Measurements from ENCODE around the gene MPL.

Gene MPL

DNA sequence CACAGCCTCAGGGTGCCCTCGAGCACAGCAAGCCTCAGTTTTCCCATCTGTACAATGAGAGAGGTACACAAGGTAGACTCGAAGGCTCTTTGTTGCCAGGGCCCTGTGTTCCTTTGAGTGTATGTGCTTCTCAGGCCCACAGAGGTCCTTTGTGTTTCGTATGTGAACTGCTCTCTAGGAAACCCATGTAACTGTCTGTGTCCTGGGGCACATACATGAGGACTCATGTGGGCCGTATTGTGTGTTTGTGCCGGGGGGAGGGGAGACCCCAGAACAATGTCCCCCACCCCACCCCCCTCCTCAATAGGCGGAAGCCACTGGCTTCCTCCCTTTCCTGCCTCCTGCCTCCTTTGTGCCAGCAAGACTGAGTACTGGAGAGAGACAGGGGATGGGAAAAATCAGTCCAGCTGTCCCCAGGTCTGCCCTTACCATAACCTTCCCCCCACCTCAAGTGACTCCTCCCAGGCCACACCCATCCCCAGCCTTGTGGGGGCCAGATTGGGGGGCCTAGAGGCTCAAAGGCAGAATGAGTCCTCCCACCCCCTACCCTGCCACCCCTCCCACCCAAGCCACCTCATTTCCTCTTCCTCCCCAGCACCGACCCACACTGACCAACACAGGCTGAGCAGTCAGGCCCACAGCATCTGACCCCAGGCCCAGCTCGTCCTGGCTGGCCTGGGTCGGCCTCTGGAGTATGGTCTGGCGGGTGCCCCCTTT, 37.1 kb upstream of the MPL start, which contains the start of gene TIE1:
Gene TIE1 (plus strand): TSS at position 605 of the 717 bp plus-strand sequence. CDS start 90 bp downstream, at position 695.
- no peaks in the 10 kb centered on the region for H3K27me3 ChIP-seq
- TF ChIP-seq, protein P1, sequence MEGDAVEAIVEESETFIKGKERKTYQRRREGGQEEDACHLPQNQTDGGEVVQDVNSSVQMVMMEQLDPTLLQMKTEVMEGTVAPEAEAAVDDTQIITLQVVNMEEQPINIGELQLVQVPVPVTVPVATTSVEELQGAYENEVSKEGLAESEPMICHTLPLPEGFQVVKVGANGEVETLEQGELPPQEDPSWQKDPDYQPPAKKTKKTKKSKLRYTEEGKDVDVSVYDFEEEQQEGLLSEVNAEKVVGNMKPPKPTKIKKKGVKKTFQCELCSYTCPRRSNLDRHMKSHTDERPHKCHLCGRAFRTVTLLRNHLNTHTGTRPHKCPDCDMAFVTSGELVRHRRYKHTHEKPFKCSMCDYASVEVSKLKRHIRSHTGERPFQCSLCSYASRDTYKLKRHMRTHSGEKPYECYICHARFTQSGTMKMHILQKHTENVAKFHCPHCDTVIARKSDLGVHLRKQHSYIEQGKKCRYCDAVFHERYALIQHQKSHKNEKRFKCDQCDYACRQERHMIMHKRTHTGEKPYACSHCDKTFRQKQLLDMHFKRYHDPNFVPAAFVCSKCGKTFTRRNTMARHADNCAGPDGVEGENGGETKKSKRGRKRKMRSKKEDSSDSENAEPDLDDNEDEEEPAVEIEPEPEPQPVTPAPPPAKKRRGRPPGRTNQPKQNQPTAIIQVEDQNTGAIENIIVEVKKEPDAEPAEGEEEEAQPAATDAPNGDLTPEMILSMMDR (IDR thresholded peaks at IDR 0.05; ENCODE audit: low read depth, low read length) = no peak
- DNase-seq = no peak
- no peak within 1 kb of the TSS for H3K4me3 ChIP-seq (ENCODE audit: low read depth, low read length)
- no peaks in the 10 kb centered on the region for H3K4me1 ChIP-seq
- H3K36me3 ChIP-seq = no peaks in the 10 kb centered on the region
- no peaks in the 10 kb centered on the region for H3K9me3 ChIP-seq

DNA sequence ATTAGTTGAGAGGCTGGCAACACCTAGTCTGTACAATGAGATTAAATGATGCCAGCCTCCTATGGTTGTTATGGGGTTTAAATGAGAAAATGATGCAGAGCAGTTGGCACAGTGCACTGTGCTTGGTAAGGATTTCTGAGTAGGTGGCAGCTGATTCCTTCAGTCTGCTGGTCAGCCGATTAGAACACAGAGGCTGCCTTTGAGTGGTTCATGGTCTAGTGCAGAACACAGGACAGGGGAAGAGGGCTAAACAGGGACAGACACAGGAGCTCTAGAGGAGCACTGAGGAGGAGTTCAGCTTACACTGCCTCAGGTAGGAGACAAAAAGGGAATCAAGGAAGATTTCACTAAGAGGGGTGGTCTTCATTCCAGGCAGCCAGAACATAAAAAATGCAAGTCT, 35.4 kb upstream of the MPL start:
- no peak overlapping the region for H3K4me3 ChIP-seq (ENCODE audit: low read depth, low read length)
- no peaks in the 10 kb centered on the region for H3K4me1 ChIP-seq
- TF ChIP-seq, protein P1 (IDR thresholded peaks at IDR 0.05; ENCODE audit: low read depth, low read length) = no peak
- no peak for DNase-seq
- no peaks in the 10 kb centered on the region for H3K9me3 ChIP-seq
- H3K27me3 ChIP-seq = no peaks in the 10 kb centered on the region
- no peaks in the 10 kb centered on the region for H3K36me3 ChIP-seq

DNA sequence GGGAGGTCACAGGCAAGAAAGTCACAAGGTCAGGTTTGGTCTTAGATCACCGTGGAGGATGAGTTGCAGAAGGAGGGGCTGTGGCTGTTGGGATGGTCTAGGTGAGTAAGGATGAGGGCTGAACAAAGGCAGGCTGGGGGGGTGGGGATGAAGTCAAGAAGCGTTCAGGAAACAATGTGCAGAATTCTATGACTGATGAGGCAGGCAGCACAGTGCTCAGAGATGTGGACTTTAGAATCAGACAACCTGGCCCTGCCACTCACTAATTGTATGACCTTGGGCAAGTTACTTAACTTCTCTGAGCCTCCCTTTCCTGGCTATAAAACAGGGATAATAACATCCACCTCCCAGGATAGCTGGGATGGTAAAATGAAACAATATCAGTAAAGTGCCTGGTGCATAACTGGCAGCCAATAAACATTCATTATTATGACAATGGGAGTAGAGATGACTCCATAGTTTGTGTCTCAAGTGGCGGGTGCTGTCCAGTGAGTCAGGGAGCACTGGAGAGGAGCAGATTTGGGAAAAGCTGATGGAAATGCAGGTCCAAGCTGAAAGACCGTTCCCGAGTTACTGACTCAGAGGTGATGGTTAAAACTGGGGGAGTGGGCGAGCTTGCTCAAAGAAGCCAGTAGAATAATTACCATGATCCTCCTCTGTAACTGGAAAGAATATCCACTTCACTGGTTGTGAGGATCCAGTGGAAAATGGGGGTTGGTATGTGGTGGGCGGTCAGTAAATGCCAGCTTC, 34.7 kb upstream of the MPL start:
- no peaks in the 10 kb centered on the region for H3K4me1 ChIP-seq

DNA sequence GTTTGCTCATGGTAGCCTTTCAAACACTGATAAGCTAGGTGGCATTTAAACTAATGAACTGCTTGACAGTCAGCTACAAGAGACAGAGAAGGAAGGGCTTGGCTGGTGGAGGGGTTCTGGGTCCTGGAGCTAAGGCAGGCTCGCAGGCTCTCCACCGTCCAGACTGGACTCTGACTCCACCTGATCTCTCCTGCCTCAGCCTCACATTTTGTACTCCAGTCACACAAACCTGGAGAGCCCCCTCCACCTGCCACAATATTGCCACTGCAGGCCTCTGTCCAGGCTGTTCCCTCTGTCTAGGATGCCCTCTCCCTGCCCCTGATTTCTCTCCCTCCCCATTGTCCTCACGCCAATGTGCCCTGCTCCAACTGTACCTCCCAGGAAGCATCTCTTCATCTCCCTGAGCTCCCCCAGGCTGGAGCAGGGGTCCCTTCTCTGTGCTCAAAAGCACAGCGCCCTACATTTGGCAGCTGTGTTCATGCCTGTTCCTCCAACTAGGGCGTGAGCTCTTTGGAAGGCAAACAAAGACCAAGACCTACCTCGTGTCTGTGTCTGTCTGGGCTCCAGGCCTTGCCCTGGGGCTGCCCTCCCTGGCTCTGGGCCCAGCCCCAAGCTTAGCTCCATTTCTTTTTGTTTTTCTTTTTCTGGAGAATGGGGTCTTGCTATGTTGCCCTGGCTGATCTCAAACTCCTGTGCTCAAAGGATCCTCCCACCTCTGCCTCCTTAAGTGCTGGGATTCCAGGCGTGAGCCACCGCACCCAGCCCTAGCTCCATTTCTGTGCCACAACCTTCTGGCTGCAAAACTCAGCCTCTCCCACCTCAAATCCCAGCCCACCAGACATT, 33.9 kb upstream of the MPL start:
- no peaks in the 10 kb centered on the region for H3K4me1 ChIP-seq
- no peaks in the 10 kb centered on the region for H3K9me3 ChIP-seq
- H3K4me3 ChIP-seq (ENCODE audit: low read depth, low read length) = no peak overlapping the region
- no peak for DNase-seq
- no peaks in the 10 kb centered on the region for H3K27me3 ChIP-seq
- H3K36me3 ChIP-seq = no peaks in the 10 kb centered on the region
- TF ChIP-seq, protein P1 (IDR thresholded peaks at IDR 0.05; ENCODE audit: low read depth, low read length) = no peak

More for the DNA sequence above, 34.7 kb upstream of the MPL start:
- no peak for DNase-seq
- TF ChIP-seq, protein P1 (IDR thresholded peaks at IDR 0.05; ENCODE audit: low read depth, low read length) = no peak
- Histone ChIP-seq H3K9me3 (no peaks in the 10 kb centered on the region), H3K4me3 (ENCODE audit: low read depth, low read length) (no peak overlapping the region), H3K27me3 (no peaks in the 10 kb centered on the region), H3K36me3 (no peaks in the 10 kb centered on the region)

DNA sequence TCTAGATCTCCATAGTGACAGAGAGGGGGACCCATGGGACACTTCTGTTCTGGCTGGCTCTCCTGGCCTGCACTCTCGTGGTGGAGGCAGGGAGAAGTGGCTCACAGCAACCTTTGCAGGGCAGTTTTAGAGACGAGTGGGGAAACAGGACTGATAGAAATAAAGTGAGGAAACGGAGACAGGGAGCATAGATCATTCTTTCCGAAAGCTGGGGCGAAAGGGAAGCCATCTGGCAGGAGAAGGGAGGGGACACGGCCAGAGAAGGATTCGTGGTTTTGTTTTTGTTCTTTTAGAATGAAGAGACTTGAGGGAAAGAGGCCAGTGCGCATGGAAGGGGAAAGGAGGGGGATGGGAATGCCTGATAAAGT, 33.3 kb upstream of the MPL start:
- TF ChIP-seq, protein P1 (IDR thresholded peaks at IDR 0.05; ENCODE audit: low read depth, low read length) = no peak
- Histone ChIP-seq H3K27me3 (no peaks in the 10 kb centered on the region), H3K9me3 (no peaks in the 10 kb centered on the region), H3K36me3 (no peaks in the 10 kb centered on the region), H3K4me1 (no peaks in the 10 kb centered on the region), H3K4me3 (ENCODE audit: low read depth, low read length) (no peak overlapping the region)
- no peak for DNase-seq

All from BE2C (cell line).